HG02884 (cell line): Measurements from ENCODE around the gene EDN2.

Experiments
- ATAC-seq: cut with Tn5 transposase; IDR thresholded peaks from one replicate; pipeline ENCODE4 v1.9.1; 2021; ENCODE audit warnings: mild to moderate bottlenecking, moderate library complexity; ENCODE audit not compliant: unreplicated experiment

EDN2 gene

GRCh38 chr1:41518471-41518870 is 34.0 kb upstream of the EDN2 start:
- no peak for ATAC-seq

- no peak for ATAC-seq
These were observed 32.6 kb upstream of the EDN2 start for GRCh38 chr1:41517062-41517438.

- no peak for ATAC-seq
These were observed 31.9 kb upstream of the EDN2 start for GRCh38 chr1:41516168-41517061.

GRCh38 chr1:41515778-41516167 is 31.3 kb upstream of the EDN2 start:
- no peak for ATAC-seq

- ATAC-seq: no peak
These were observed 30.7 kb upstream of the EDN2 start for GRCh38 chr1:41515131-41515678.

GRCh38 chr1:41514381-41514780 is 29.9 kb upstream of the EDN2 start:
- ATAC-seq: no peak

- no peak for ATAC-seq
These were observed 28.9 kb upstream of the EDN2 start for GRCh38 chr1:41513383-41513735.

- ATAC-seq: no peak
These were observed 28.4 kb upstream of the EDN2 start for GRCh38 chr1:41512701-41513382.

GRCh38 chr1:41511239-41511540 is 26.7 kb upstream of the EDN2 start:
- ATAC-seq: no peak

GRCh38 chr1:41510531-41511238 is 26.2 kb upstream of the EDN2 start:
- no peak for ATAC-seq

- no peak for ATAC-seq
These were observed 24.8 kb upstream of the EDN2 start for GRCh38 chr1:41509270-41509671.

GRCh38 chr1:41508290-41508689 is 23.8 kb upstream of the EDN2 start:
- no peak for ATAC-seq

- no peak for ATAC-seq
These were observed 23.4 kb upstream of the EDN2 start for GRCh38 chr1:41507836-41508235.

GRCh38 chr1:41507110-41507720 is 22.7 kb upstream of the EDN2 start:
- ATAC-seq: no peak

- ATAC-seq: no peak
These were observed 19.9 kb upstream of the EDN2 start for GRCh38 chr1:41504114-41505035.

- ATAC-seq: no peak
These were observed 19.1 kb upstream of the EDN2 start for GRCh38 chr1:41503538-41504113.

GRCh38 chr1:41502912-41503311 is 18.4 kb upstream of the EDN2 start:
- no peak for ATAC-seq

- ATAC-seq: no peak
These were observed 17.1 kb upstream of the EDN2 start for GRCh38 chr1:41501581-41501980.

- no peak for ATAC-seq
These were observed 16.5 kb upstream of the EDN2 start for GRCh38 chr1:41500781-41501518.
